Aorta (tissue), 4 donors: ENCODE measurements around the gene PLEKHM1. TPM values are rescaled to one million over a fixed set of nuclear protein-coding genes. Genes with fewer than 3 reads are reported as not detected.

Source experiments
- polyA plus RNA-seq, 2 donors: library from polyadenylated mRNA; stranded (reverse); fragments of 200-250 nt; gene quantifications; one replicate each; pipeline ENCODE4 v1.2.3, GENCODE V29; 2013
- total RNA-seq, 2 donors: library from RNA; stranded (reverse); fragmentation: NEBNext Ultra II Directional; extraction: Animal tissue kit (Norgen Biotek cat#: 25700); gene quantifications; one replicate each; pipeline ENCODE4 v1.2.1, GENCODE V29; 2021
- donor health status: healthy with polysubstance abuse.
- donor health status: Bipolar disorder and iron deficiency.
- donor health status: DM: no; HTN: no; CAD: no.
- donor health status: DM: yes; HTN: yes; CAD: no.

Gene PLEKHM1
- total and polyA plus RNA-seq, 4 donors, result 13.3 to 67.6 (median 34.6) TPM

Other genes starting within 250 kb of the PLEKHM1 start
- not detected for gene SPATA32, start 228.6 kb downstream of the PLEKHM1 start, total RNA-seq
- gene SPATA32, start 228.6 kb downstream of the PLEKHM1 start, polyA plus RNA-seq, result not detected
- 10 to 100 TPM; 10.6 to 19.7 TPM for gene MAP3K14, start 173.7 kb downstream of the PLEKHM1 start, total RNA-seq
- gene MAP3K14, start 173.7 kb downstream of the PLEKHM1 start, polyA plus RNA-seq, result 1 to 10 TPM; 5.9 to 6.0 TPM
- 10 to 100 TPM; 17.8 to 41.0 TPM for gene ARHGAP27, start 57.9 kb downstream of the PLEKHM1 start, total RNA-seq
- gene ARHGAP27, start 57.9 kb downstream of the PLEKHM1 start, polyA plus RNA-seq, result 1 to 10 TPM; 5.4 to 9.4 TPM